NCI-H774 (cell line): ENCODE measurements around the gene EIF4G1.

Source experiments
- DNase-seq: peaks from one replicate; lab custom pipeline; 2025; lab: John Stamatoyannopoulos, UW

Gene EIF4G1

GRCh38 chr3:184305577-184305976, 8.8 kb upstream of the EIF4G1 start:
- no peak for DNase-seq

- no peak for DNase-seq
Observed at GRCh38 chr3:184306341-184306972, 7.9 kb upstream of the EIF4G1 start.

GRCh38 chr3:184307915-184308314, 6.5 kb upstream of the EIF4G1 start:
- no peak for DNase-seq

GRCh38 chr3:184308744-184309143, 5.7 kb upstream of the EIF4G1 start:
- no peak for DNase-seq

GRCh38 chr3:184311633-184312032, 2.8 kb upstream of the EIF4G1 start:
- DNase-seq = no peak

- peak; percentile 72 for DNase-seq
Observed at GRCh38 chr3:184314700-184315542, 515 bp downstream of the EIF4G1 start.

- no peak for DNase-seq
Observed at GRCh38 chr3:184315543-184315867, 1.1 kb downstream of the EIF4G1 start.

- no peak for DNase-seq
Observed at GRCh38 chr3:184315871-184316661, 1.7 kb downstream of the EIF4G1 start.

- no peak for DNase-seq
Observed at GRCh38 chr3:184316792-184317191, 2.4 kb downstream of the EIF4G1 start.

- DNase-seq = no peak
Observed at GRCh38 chr3:184317201-184317600, 2.8 kb downstream of the EIF4G1 start.

- DNase-seq = peak; percentile 53
Observed at GRCh38 chr3:184320104-184320445, 5.7 kb downstream of the EIF4G1 start.

GRCh38 chr3:184321666-184322065, 7.3 kb downstream of the EIF4G1 start:
- no peak for DNase-seq

- no peak for DNase-seq
Observed at GRCh38 chr3:184322731-184323487, 8.5 kb downstream of the EIF4G1 start.

- no peak for DNase-seq
Observed at GRCh38 chr3:184323696-184324095, 9.3 kb downstream of the EIF4G1 start.

- DNase-seq = no peak
Observed at GRCh38 chr3:184325269-184325668, 10.9 kb downstream of the EIF4G1 start.

GRCh38 chr3:184325715-184326369, 11.4 kb downstream of the EIF4G1 start:
- no peak for DNase-seq

- no peak for DNase-seq
Observed at GRCh38 chr3:184327171-184327570, 12.8 kb downstream of the EIF4G1 start.

GRCh38 chr3:184328516-184328915, 14.1 kb downstream of the EIF4G1 start:
- DNase-seq = no peak

GRCh38 chr3:184332370-184333090, 18.1 kb downstream of the EIF4G1 start:
- no peak for DNase-seq

GRCh38 chr3:184333190-184333589, 18.8 kb downstream of the EIF4G1 start:
- DNase-seq = no peak

GRCh38 chr3:184333700-184334099, 19.3 kb downstream of the EIF4G1 start:
- DNase-seq = no peak
